A673 (cell line): ENCODE results near the gene ADAMTSL2. TPM values are rescaled to one million over a fixed set of nuclear protein-coding genes. Genes with fewer than 3 reads are reported as not detected.

Source experiments
- BruUV-seq: library from RNA; stranded (reverse); fragments of 400-500 nt; replicated peaks from 2 replicates; lab custom pipeline; 2021; lab: Mats Ljungman, UMichigan
- CTCF ChIA-PET: fragments of 300-600 bp; sonication (Branson Sonifier 250); formaldehyde crosslinking; loops from one replicate; lab custom pipeline; 2022; ENCODE audit warnings: antibody characterized with exemption; lab: Charles Lee
- POLR2A ChIA-PET: fragments of 300-600 bp; sonication (Branson Sonifier 250); formaldehyde crosslinking; loops from one replicate; lab custom pipeline; 2022; ENCODE audit warnings: antibody characterized with exemption; ENCODE audit not compliant: low non-redundant PET; lab: Charles Lee
- DNase-seq: peaks from one replicate; pipeline ENCODE4 v3.0.0-alpha.2; 2015; ENCODE audit warnings: low spot score
- H3K27ac ChIP-seq: fragments of 200-600 bp; sonication (generic); 2 replicates; pipeline ENCODE4 v1.5.1; 2016; ENCODE audit warnings: mixed run types, low read depth, mild to moderate bottlenecking, mixed read lengths, antibody characterized with exemption, low read length; ENCODE audit not compliant: poor library complexity, severe bottlenecking
- H3K27me3 ChIP-seq: fragments of 200-600 bp; sonication (generic); replicated peaks from 2 replicates; pipeline ENCODE4 v1.6.1; 2017; ENCODE audit warnings: mixed run types, low read depth, mild to moderate bottlenecking, mixed read lengths, antibody characterized with exemption, low read length; ENCODE audit not compliant: insufficient read depth, poor library complexity
- H3K36me3 ChIP-seq: fragments of 200-600 bp; sonication (generic); 2 replicates; pipeline ENCODE4 v1.6.1; 2016; ENCODE audit warnings: mixed run types, mild to moderate bottlenecking, mixed read lengths, antibody characterized with exemption, low read length; ENCODE audit not compliant: insufficient read depth, poor library complexity, severe bottlenecking
- H3K4me1 ChIP-seq: fragments of 200-600 bp; sonication (generic); 2 replicates; pipeline ENCODE4 v1.6.1; 2017; ENCODE audit warnings: mixed run types, mild to moderate bottlenecking, mixed read lengths, antibody characterized with exemption, low read length; ENCODE audit not compliant: insufficient read depth, poor library complexity, severe bottlenecking
- H3K4me3 ChIP-seq: fragments of 200-600 bp; sonication (generic); 2 replicates; pipeline ENCODE4 v1.5.1; 2016; ENCODE audit warnings: low read depth, mixed run types, mild to moderate bottlenecking, mixed read lengths, low read length; ENCODE audit not compliant: poor library complexity, severe bottlenecking
- H3K9me3 ChIP-seq: fragments of 200-600 bp; sonication (generic); 2 replicates; pipeline ENCODE4 v1.6.1; 2016; ENCODE audit warnings: mixed run types, low read depth, mild to moderate bottlenecking, mixed read lengths, antibody characterized with exemption, low read length; ENCODE audit not compliant: poor library complexity, severe bottlenecking
- CTCF ChIP-seq: fragments of 300-800, 200-600 bp; sonication (generic); conservative IDR thresholded peaks from 2 replicates; pipeline ENCODE4 v1.5.1; 2017; ENCODE audit warnings: low read depth, mild to moderate bottlenecking, antibody characterized with exemption, low read length, moderate library complexity, mixed read lengths
- EZH2 ChIP-seq: fragments of 200-600 bp; sonication (generic); IDR thresholded peaks from 2 replicates; pipeline ENCODE4 v1.6.1; 2017; ENCODE audit warnings: borderline replicate concordance, low read depth, mild to moderate bottlenecking, mixed read lengths, antibody characterized with exemption, low read length; ENCODE audit not compliant: poor library complexity, severe bottlenecking
- intact Hi-C: fragments of 100-400 bp; cut with micrococcal nuclease; formaldehyde crosslinking; loops from one replicate; pipeline ENCODE4 v1.10.0; 2022; ENCODE audit not compliant: unreplicated experiment
- total RNA-seq: library from RNA; stranded (reverse); gene quantifications from 2 replicates; pipeline ENCODE4 v1.2.3, GENCODE V29; 2021

Gene ADAMTSL2
- total RNA-seq, 1 experiment from 2014 or later: 0.06 TPM

- H3K4me1 ChIP-seq: peaks cover 25% of the 10 kb centered on the region
- ChIA-PET CTCF (no interaction called here), POLR2A (no interaction called here)
Measured at GRCh38 chr9:133579601-133580418, 45.3 kb downstream of the ADAMTSL2 start.

GRCh38 chr9:133580419-133580738, 45.9 kb downstream of the ADAMTSL2 start:
- Histone ChIP-seq H3K4me1 (peaks cover 31% of the 10 kb centered on the region), H3K27me3 (no peaks in the 10 kb centered on the region), H3K9me3 (no peaks in the 10 kb centered on the region), H3K36me3 (no peaks in the 10 kb centered on the region), H3K27ac (no peak overlapping the region), H3K4me3 (no peak overlapping the region)
- ChIA-PET CTCF (no interaction called here), POLR2A (no interaction called here)
- intact Hi-C loops: no loop called here
- no peak for DNase-seq
- TF ChIP-seq CTCF (no peak), EZH2 (no peak)
- BruUV-seq: no TSS peak

More at GRCh38 chr9:133579601-133580418, 45.3 kb downstream of the ADAMTSL2 start:
- DNase-seq: no peak
- H3K36me3 ChIP-seq: no peaks in the 10 kb centered on the region
- no peak overlapping the region for H3K27ac ChIP-seq
- H3K4me3 ChIP-seq: no peak overlapping the region
- H3K9me3 ChIP-seq: no peaks in the 10 kb centered on the region
- no peaks in the 10 kb centered on the region for H3K27me3 ChIP-seq
- BruUV-seq: no TSS peak
- TF ChIP-seq EZH2: no peak
- TF ChIP-seq CTCF: no peak
- intact Hi-C loops: no loop called here

- no peaks in the 10 kb centered on the region for H3K27me3 ChIP-seq
- POLR2A ChIA-PET: no interaction called here
- H3K36me3 ChIP-seq: no peaks in the 10 kb centered on the region
- no TSS peak for BruUV-seq
- no peaks in the 10 kb centered on the region for H3K9me3 ChIP-seq
- no peak overlapping the region for H3K27ac ChIP-seq
- H3K4me3 ChIP-seq: no peak overlapping the region
- intact Hi-C loops: no loop called here
- CTCF ChIA-PET: no interaction called here
- DNase-seq: no peak
- TF ChIP-seq EZH2 (no peak), CTCF (no peak)
- peaks cover 37% of the 10 kb centered on the region for H3K4me1 ChIP-seq
Measured at GRCh38 chr9:133581011-133581410, 46.5 kb downstream of the ADAMTSL2 start.
